Lung (tissue), 12 donors: ENCODE measurements around the gene FES. TPM values are rescaled to one million over a fixed set of nuclear protein-coding genes. Genes with fewer than 3 reads are reported as not detected.
"Not testable (repeated sequence)": the region's sequence is repeated elsewhere in the genome, so short reads cannot be mapped to it uniquely, and the experiment has no call there.

Experiments
- ATAC-seq: fragments of 200-7000 bp; cut with Tn5 transposase; one replicate; pipeline ENCODE4 v1.9.1; 2020; ENCODE audit warnings: moderate number of reproducible peaks; ENCODE audit not compliant: insufficient read depth, low FRiP score
- DNase-seq, 3 donors: peaks; one replicate each; pipeline ENCODE4 v3.0.0-alpha.2; 2013 to 2017
- H3K27ac ChIP-seq, 2 donors: one replicate each; pipeline ENCODE4 v1.5.1; 2013; ENCODE audit warnings: mild to moderate bottlenecking in 2 of 2, moderate library complexity in 2 of 2, control low read depth in 1 of 2, inconsistent platforms in 1 of 2, low read depth in 1 of 2, low read length in 1 of 2
- H3K27me3 ChIP-seq, 3 donors: one replicate each; pipeline ENCODE4 v1.5.1; 2013; ENCODE audit warnings: low read length in 2 of 3; ENCODE audit not compliant: control insufficient read depth in 3 of 3, insufficient read depth in 3 of 3
- H3K36me3 ChIP-seq, 4 donors: one replicate each; pipeline ENCODE4 v1.5.1; 2013; ENCODE audit warnings: low read length in 4 of 4, mild to moderate bottlenecking in 1 of 4, moderate library complexity in 1 of 4; ENCODE audit not compliant: control insufficient read depth in 4 of 4, insufficient read depth in 4 of 4
- H3K4me1 ChIP-seq, 5 donors: one replicate each; pipeline ENCODE4 v1.5.1; 2013; ENCODE audit warnings: low read length in 5 of 5, mild to moderate bottlenecking in 2 of 5, moderate library complexity in 1 of 5; ENCODE audit not compliant: control insufficient read depth in 5 of 5, insufficient read depth in 5 of 5
- H3K4me3 ChIP-seq: one replicate; pipeline ENCODE4 v1.5.1; 2013; ENCODE audit warnings: mild to moderate bottlenecking, control low read depth, moderate library complexity
- H3K9ac ChIP-seq, 2 donors: one replicate each; pipeline ENCODE4 v1.5.1; 2013; ENCODE audit warnings: low read length in 2 of 2, control low read depth in 1 of 2; ENCODE audit not compliant: insufficient read depth in 1 of 2
- H3K9me3 ChIP-seq, 4 donors: one replicate each; pipeline ENCODE4 v1.5.1; 2013; ENCODE audit warnings: low read length in 3 of 4, mild to moderate bottlenecking in 1 of 4, moderate library complexity in 1 of 4; ENCODE audit not compliant: control insufficient read depth in 4 of 4, insufficient read depth in 3 of 4
- CTCF ChIP-seq: IDR thresholded peaks from 2 replicates; pipeline ENCODE4 v1.5.1; 2012; ENCODE audit warnings: mild to moderate bottlenecking; ENCODE audit errors: control extremely low read depth, extremely low read depth
- WGBS, 2 donors: extraction: QIAGEN DNeasy Blood & Tissue Kit; methylation state at CpG; one replicate each; pipeline ENCODE4 v1.1.7; 2013; 5-methylcytosine and 5-hydroxymethylcytosine counted together
- polyA plus RNA-seq, 2 donors: library from polyadenylated mRNA; stranded (reverse); fragments of 200-250 nt; gene quantifications; one replicate each; pipeline ENCODE4 v1.2.1, GENCODE V29; 2013
- total RNA-seq, 2 donors: library from RNA; depleted of rRNA in 1 of 2; stranded (reverse); fragments of >200 nt in 1 of 2; gene quantifications; one replicate each; pipeline ENCODE4 v1.2.1, GENCODE V29; 2014 to 2021
- donor health status: control.
- donor health status: control.
- donor health status: Bipolar disorder and iron deficiency.
- donor health status: healthy.
- donor health status: DM: yes; HTN: yes; CAD: no.

FES gene
- total and polyA plus RNA-seq, 4 donors, result 25.7 to 104 (median 55.5) TPM

GRCh38 chr15:90893175-90894090 lies 9.1 kb downstream of the FES start:
- DNase-seq, result no peak

GRCh38 chr15:90895571-90896117 lies 11.3 kb downstream of the FES start:
- Histone ChIP-seq H3K9ac (no peak overlapping the region), H3K27ac (peak overlapping the region in 1 of 2 donors; percentile 26), H3K36me3 (peaks cover 0 to 41% (median 22%) of the 10 kb centered on the region in 4 donors), H3K4me3 (no peak overlapping the region), H3K9me3 (no peaks in the 10 kb centered on the region), H3K4me1 (no peaks in the 10 kb centered on the region), H3K27me3 (no peaks in the 10 kb centered on the region)
- ATAC-seq (no peak), DNase-seq (peak in 2 of 3 donors; percentile 31 to 47)
- 59 to 65% methylated on average over 10 of the region's 10 CpGs for WGBS, 2 donors
- TF ChIP-seq CTCF, result no peak

More at GRCh38 chr15:90893175-90894090, 9.1 kb downstream of the FES start:
- TF ChIP-seq CTCF, result no peak
- H3K4me3 ChIP-seq, result no peak overlapping the region
- no peaks in the 10 kb centered on the region for H3K4me1 ChIP-seq
- no peak overlapping the region for H3K9ac ChIP-seq
- no peak for ATAC-seq
- 95 to 97% methylated on average over 29 to 33 of the region's 33 CpGs for WGBS, 2 donors
- no peaks in the 10 kb centered on the region for H3K9me3 ChIP-seq
- no peaks in the 10 kb centered on the region for H3K27me3 ChIP-seq
- peaks cover 0 to 56% (median 25%) of the 10 kb centered on the region in 4 donors for H3K36me3 ChIP-seq
- H3K27ac ChIP-seq, result no peak overlapping the region

- not testable (repeated sequence) for DNase-seq, H3K9ac ChIP-seq, H3K4me1 ChIP-seq, ATAC-seq, H3K27me3 ChIP-seq, H3K4me3 ChIP-seq, H3K27ac ChIP-seq, H3K9me3 ChIP-seq
- peaks cover 0 to 26% (median 14%) of the 10 kb centered on the region in 4 donors for H3K36me3 ChIP-seq
- 84% methylated on average over 14 of the region's 14 CpGs for WGBS, 2 donors
These were observed 12.9 kb downstream of the FES start for GRCh38 chr15:90897131-90897655.
